Upper lobe of left lung (tissue), 6 donors: ENCODE measurements around the gene SLC27A1. TPM values are rescaled to one million over a fixed set of nuclear protein-coding genes. Genes with fewer than 3 reads are reported as not detected.

Source experiments
- ATAC-seq, 2 donors: fragments of 200-7000 bp; cut with Tn5 transposase; one replicate each; pipeline ENCODE4 v1.9.1; 2022; ENCODE audit warnings: mild to moderate bottlenecking in 2 of 2, moderate library complexity in 2 of 2; ENCODE audit not compliant: low FRiP score in 2 of 2
- DNase-seq, 2 donors: peaks; one replicate each; pipeline ENCODE4 v3.0.0-alpha.2; 2019 to 2020
- H3K27ac ChIP-seq, 4 donors: fragments of 200-600 bp; sonication (generic); one replicate each; pipeline ENCODE4 v1.5.1; 2016 to 2019
- H3K27me3 ChIP-seq, 4 donors: fragments of 200-600 bp; sonication (generic); one replicate each; pipeline ENCODE4 v1.5.1; 2017 to 2019
- H3K36me3 ChIP-seq, 4 donors: fragments of 200-600 bp; sonication (generic); one replicate each; pipeline ENCODE4 v1.5.1; 2016 to 2019
- H3K4me1 ChIP-seq, 4 donors: fragments of 200-600 bp; sonication (generic); one replicate each; pipeline ENCODE4 v1.5.1; 2018 to 2019
- H3K4me3 ChIP-seq, 4 donors: fragments of 200-600 bp; sonication (generic); one replicate each; pipeline ENCODE4 v1.5.1; 2017 to 2019; ENCODE audit warnings: mild to moderate bottlenecking in 2 of 4, moderate library complexity in 1 of 4
- H3K9me3 ChIP-seq, 4 donors: fragments of 200-600 bp; sonication (generic); one replicate each; pipeline ENCODE4 v1.5.1; 2018 to 2019
- EP300 ChIP-seq, 4 donors: sonication (generic); formaldehyde crosslinking; IDR thresholded peaks; one replicate each; pipeline ENCODE4 v1.5.1; 2017; ENCODE audit warnings: antibody characterized with exemption in 4 of 4, control low read depth in 2 of 4
- POLR2A ChIP-seq, 4 donors: fragments of 450-650 bp; IDR thresholded peaks; one replicate each; pipeline ENCODE4 v1.5.1; 2016 to 2017; ENCODE audit warnings: antibody characterized with exemption in 4 of 4, mild to moderate bottlenecking in 2 of 4
- POLR2AphosphoS5 ChIP-seq, 2 donors: sonication (generic); formaldehyde crosslinking; IDR thresholded peaks; one replicate each; pipeline ENCODE4 v1.5.1; 2017; ENCODE audit warnings: antibody characterized with exemption in 2 of 2
- WGBS, 2 donors: methylation state at CpG; one replicate each; pipeline ENCODE4 v1.1.5; 2017 to 2018; 5-methylcytosine and 5-hydroxymethylcytosine counted together
- total RNA-seq, 6 donors: library from RNA; depleted of rRNA in 4 of 6; stranded (reverse); fragments of >200 nt in 4 of 6; gene quantifications; one replicate each; pipeline versions ENCODE4 v1.1.0 to v1.2.1, GENCODE V29; 2016 to 2021
- TF ChIP-seq, protein P1 (sequence below), 6 experiments: fragments of 450-650 bp in 4 of 6; fragments of 200-600 bp in 2 of 6; sonication (generic) in 2 of 6; IDR thresholded peaks; one replicate each; pipeline ENCODE4 v1.5.1; 2016 to 2019; ENCODE audit warnings: antibody characterized with exemption in 6 of 6
- donor health status: DM: no; HTN: no; CAD: no; lungs with moderate emphysema.
- donor health status: DM: no; HTN: yes; CAD: no; lungs with severe emphysema.

SLC27A1 gene
- total RNA-seq, 6 donors from 2014 or later, result 21.0 to 88.0 (median 30.8) TPM

DNA sequence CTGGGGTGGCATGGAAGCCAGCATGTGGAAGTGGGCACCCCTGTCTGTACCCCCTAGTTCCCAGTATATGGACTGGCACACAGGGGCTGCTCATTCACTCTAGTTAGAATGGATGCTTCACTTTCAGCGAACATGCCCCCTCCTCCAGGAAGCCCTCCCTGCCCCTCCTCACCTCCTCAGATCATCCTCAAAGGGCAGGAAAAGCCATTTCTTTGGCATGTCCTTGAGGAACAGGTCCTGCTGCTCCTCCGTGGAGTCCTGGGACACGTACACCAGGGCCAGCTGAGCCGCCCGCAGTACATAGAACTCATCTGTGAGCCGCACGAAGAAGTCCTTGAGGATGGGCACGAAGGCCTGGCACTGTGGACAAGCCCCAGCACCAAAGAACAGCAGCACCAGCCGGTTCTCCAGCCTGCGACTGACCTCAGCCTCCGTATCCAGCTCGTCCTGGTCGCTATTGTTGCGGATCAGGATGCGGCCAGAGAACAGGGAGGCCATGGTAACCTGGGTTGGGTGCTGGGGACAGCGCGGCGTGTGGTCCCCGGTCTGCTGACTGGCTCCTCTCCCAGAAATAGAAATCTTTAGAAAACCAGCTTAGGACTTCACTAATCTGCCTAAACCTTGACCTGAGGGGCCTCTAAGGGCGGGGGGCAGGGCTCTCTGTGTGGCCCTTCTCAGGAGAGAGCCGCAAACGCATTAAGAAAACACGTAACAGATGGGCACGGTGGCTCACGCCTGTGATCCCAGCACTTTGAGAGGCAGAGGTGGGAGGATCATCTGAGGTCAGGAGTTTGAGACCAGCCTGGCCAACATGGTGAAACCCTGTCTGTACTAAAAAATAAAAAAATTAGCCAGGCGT lies 9.7 kb upstream of the SLC27A1 start, which contains the start of gene NXNL1:
Gene NXNL1 (minus strand): TSS at position 555 of the 859 bp plus-strand sequence. CDS start 57 bp downstream, at position 498.
- TF ChIP-seq, protein P1, sequence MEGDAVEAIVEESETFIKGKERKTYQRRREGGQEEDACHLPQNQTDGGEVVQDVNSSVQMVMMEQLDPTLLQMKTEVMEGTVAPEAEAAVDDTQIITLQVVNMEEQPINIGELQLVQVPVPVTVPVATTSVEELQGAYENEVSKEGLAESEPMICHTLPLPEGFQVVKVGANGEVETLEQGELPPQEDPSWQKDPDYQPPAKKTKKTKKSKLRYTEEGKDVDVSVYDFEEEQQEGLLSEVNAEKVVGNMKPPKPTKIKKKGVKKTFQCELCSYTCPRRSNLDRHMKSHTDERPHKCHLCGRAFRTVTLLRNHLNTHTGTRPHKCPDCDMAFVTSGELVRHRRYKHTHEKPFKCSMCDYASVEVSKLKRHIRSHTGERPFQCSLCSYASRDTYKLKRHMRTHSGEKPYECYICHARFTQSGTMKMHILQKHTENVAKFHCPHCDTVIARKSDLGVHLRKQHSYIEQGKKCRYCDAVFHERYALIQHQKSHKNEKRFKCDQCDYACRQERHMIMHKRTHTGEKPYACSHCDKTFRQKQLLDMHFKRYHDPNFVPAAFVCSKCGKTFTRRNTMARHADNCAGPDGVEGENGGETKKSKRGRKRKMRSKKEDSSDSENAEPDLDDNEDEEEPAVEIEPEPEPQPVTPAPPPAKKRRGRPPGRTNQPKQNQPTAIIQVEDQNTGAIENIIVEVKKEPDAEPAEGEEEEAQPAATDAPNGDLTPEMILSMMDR (IDR thresholded peaks at IDR 0.05), result no peak
- TF ChIP-seq POLR2A (IDR thresholded peaks at IDR 0.05) (no peak), EP300 (IDR thresholded peaks at IDR 0.05) (no peak), POLR2AphosphoS5 (IDR thresholded peaks at IDR 0.05) (no peak)
- Histone ChIP-seq H3K9me3 (no peaks in the 10 kb centered on the region), H3K4me1 (peaks cover 2 to 6% (median 4%) of the 10 kb centered on the region in 4 donors), H3K36me3 (no peaks in the 10 kb centered on the region), H3K4me3 (no peak within 1 kb of the TSS), H3K27ac (no peak within 1 kb of the TSS), H3K27me3 (peaks cover 0 to 11% (median 6%) of the 10 kb centered on the region in 4 donors)
- DNase-seq (peak in 1 of 2 donors; percentile 42), ATAC-seq (no peak)
- WGBS, 2 donors, result 79 to 87% methylated on average over 24 to 26 of the region's 26 CpGs

DNA sequence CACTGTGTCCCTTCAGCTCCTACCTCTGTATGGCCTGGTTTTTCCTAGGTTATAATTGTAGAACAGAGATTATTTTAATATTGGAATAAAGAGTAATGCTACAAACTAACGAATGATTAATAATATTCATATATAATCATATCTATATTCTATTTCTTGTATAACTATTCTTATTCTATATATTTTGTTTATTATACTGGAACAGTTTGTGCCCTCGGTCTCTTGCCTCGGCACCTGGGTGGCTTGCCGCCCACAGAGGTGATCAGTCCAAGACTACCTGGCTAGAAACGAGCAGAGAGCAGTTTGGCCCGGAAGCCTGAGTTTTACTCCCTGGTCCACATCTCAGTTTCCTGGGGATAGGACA lies 3.9 kb upstream of the SLC27A1 start:
- DNase-seq (no peak), ATAC-seq (no peak)
- H3K4me3 ChIP-seq, result no peak overlapping the region
- no peaks in the 10 kb centered on the region for H3K9me3 ChIP-seq
- H3K4me1 ChIP-seq, result peaks cover 19 to 35% (median 23%) of the 10 kb centered on the region in 4 donors
- no peaks in the 10 kb centered on the region for H3K27me3 ChIP-seq
- TF ChIP-seq POLR2A (IDR thresholded peaks at IDR 0.05), result no peak
- TF ChIP-seq, protein P1 (IDR thresholded peaks at IDR 0.05), result peak in 1 of 6 experiments; percentile 10
- 44 to 52% methylated on average over 6 of the region's 6 CpGs for WGBS, 2 donors
- no peak overlapping the region for H3K27ac ChIP-seq
- H3K36me3 ChIP-seq, result no peaks in the 10 kb centered on the region

DNA sequence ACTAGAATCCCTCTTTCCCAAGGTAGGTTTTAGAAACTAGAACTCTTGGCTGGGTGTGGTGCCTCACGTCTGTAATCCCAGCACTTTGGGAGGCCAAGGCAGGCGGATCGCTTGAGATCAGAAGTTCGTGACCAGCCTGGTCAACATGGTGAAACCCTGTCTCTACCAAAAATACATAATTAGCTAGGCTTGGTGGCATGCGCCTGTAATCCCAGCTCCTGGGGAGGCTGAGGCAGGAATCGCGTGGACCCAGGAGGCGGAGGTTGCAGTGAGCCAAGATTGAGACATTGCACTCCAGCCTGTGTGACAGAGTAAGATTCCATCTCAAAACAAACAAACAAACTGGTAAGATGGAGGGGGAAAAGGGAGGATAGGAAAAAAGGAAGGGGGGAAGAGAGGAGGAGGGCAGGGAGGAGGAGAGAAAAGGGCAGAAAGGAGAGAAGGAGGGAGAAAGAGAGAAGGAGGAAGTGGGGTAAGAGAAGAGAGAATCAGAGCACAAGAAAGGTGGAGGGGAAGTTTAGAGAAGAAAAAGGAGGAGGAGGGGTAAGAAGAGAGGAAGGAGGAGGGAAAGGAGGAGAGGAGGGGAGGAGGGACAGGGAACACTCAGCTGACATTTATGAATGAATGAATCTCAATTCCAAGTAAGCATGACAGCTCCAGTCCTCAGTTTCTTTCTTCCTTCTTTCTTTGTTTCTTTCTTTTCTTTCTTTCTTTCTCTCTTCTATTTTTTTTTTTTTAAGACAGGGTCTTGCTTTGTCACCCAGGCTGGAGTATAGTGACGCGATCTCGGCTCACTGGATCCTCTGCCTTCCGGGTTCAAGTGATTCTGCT lies 2.6 kb upstream of the SLC27A1 start:
- Histone ChIP-seq H3K27me3 (no peaks in the 10 kb centered on the region), H3K4me3 (no peak overlapping the region), H3K27ac (peak overlapping the region in 3 of 4 donors; percentile 70 to 90 (median 87)), H3K9me3 (no peaks in the 10 kb centered on the region), H3K36me3 (no peaks in the 10 kb centered on the region), H3K4me1 (peaks cover 19 to 47% (median 28%) of the 10 kb centered on the region in 4 donors)
- ATAC-seq, result no peak
- no peak for TF ChIP-seq EP300 (IDR thresholded peaks at IDR 0.05)
- TF ChIP-seq, protein P1 (IDR thresholded peaks at IDR 0.05), result no peak
- TF ChIP-seq POLR2AphosphoS5 (IDR thresholded peaks at IDR 0.05), result no peak
- no peak for TF ChIP-seq POLR2A (IDR thresholded peaks at IDR 0.05)
- WGBS, 2 donors, result 65 to 80% methylated on average over 12 of the region's 12 CpGs
- no peak for DNase-seq

DNA sequence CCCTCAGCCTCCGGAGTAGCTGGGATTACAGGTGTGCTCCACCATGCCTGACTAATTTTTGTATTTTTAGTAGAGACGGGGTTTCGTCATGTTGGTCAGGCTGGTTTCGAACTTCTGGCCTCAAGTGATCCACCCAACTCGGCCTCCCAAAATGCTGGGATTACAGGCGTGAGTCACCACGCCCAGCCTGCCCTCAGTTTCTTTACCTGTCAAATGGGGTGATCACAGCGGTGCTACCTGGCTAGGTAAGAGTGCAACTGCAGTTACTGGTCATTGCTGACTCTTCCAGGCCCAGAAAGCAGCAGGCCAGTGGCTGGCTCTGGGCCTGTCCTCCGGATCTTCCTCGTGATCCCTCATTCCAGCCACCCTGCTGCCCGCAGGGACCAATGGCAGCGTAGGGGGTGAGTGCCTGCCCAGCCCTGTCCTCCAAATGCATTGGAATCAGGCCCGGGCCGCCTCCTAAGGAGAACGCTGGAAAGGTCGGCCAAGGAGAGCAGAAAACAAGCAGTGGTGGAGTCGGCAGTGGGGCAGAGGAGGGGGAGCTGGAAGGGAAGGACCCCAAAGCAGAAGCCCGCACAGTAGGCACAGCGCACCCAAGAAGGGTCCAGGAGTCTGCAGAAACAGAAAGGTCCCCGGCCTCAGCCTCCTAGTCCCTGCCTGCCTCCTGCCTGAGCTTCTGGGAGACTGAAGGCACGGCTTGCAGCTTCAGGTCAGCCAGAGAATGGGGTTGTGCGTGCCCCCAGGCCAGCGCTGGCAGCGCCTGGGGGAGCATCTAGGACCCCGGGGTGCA lies 1.8 kb upstream of the SLC27A1 start:
- DNase-seq (peak; percentile 76 to 86), ATAC-seq (peak in 1 of 2 donors; percentile 23)
- Histone ChIP-seq H3K4me3 (peak overlapping the region in 3 of 4 donors; percentile 91 to 98 (median 97)), H3K27ac (peak overlapping the region; percentile 70 to 90 (median 86)), H3K36me3 (no peaks in the 10 kb centered on the region), H3K27me3 (no peaks in the 10 kb centered on the region), H3K9me3 (no peaks in the 10 kb centered on the region), H3K4me1 (peaks cover 23 to 55% (median 31%) of the 10 kb centered on the region in 4 donors)
- TF ChIP-seq, protein P1 (IDR thresholded peaks at IDR 0.05), result no peak
- TF ChIP-seq POLR2A (IDR thresholded peaks at IDR 0.05) (peak in 1 of 4 donors; percentile 55), POLR2AphosphoS5 (IDR thresholded peaks at IDR 0.05) (peak in 1 of 2 donors; percentile 32), EP300 (IDR thresholded peaks at IDR 0.05) (no peak)
- WGBS, 2 donors, result 66 to 90% methylated on average over 10 to 20 of the region's 25 CpGs
